ENCODE data around the gene CDKN2C.

Gene CDKN2C

GRCh38 chr1:50966991-50967390 lies 3.1 kb upstream of the CDKN2C start:
- no peaks in the 10 kb centered on the region for H3K4me1 ChIP-seq (ENCODE audit: control insufficient read depth, insufficient read depth, low read length)
- TF ChIP-seq OVOL3 (tag by site-specific recombination; IDR thresholded peaks at IDR 0.05) (no peak), ELK4 (IDR thresholded peaks at IDR 0.05; ENCODE audit: borderline replicate concordance, low read depth, low read length) (no peak), ZNF629 (tag by site-specific recombination; IDR thresholded peaks at IDR 0.05) (no peak), ZNF394 (tag by site-specific recombination; IDR thresholded peaks at IDR 0.05; ENCODE audit: borderline replicate concordance) (no peak), ZNF140 (tag by site-specific recombination; IDR thresholded peaks at IDR 0.05) (no peak), ZNF48 (tag by site-specific recombination; IDR thresholded peaks at IDR 0.05) (no peak), ZSCAN16 (tag by site-specific recombination; IDR thresholded peaks at IDR 0.05) (no peak), ZNF529 (tag by site-specific recombination; IDR thresholded peaks at IDR 0.05; ENCODE audit: insufficient replicate concordance) (no peak), SETDB1 (IDR thresholded peaks at IDR 0.05; ENCODE audit: insufficient read length, low read length) (no peak), KLF8 (tag by site-specific recombination; IDR thresholded peaks at IDR 0.05) (no peak), ZNF114 (tag by site-specific recombination; IDR thresholded peaks at IDR 0.05) (no peak), ZNF664 (tag by site-specific recombination; IDR thresholded peaks at IDR 0.05) (no peak), GLI4 (tag by site-specific recombination; IDR thresholded peaks at IDR 0.05) (no peak), ZNF548 (tag by site-specific recombination; IDR thresholded peaks at IDR 0.05) (no peak), HOXA7 (CRISPR knock-in tag; IDR thresholded peaks at IDR 0.05; ENCODE audit: borderline replicate concordance) (no peak), ZNF776 (tag by site-specific recombination; IDR thresholded peaks at IDR 0.05; ENCODE audit: borderline replicate concordance) (no peak)
- TF ChIP-seq, protein P1, sequence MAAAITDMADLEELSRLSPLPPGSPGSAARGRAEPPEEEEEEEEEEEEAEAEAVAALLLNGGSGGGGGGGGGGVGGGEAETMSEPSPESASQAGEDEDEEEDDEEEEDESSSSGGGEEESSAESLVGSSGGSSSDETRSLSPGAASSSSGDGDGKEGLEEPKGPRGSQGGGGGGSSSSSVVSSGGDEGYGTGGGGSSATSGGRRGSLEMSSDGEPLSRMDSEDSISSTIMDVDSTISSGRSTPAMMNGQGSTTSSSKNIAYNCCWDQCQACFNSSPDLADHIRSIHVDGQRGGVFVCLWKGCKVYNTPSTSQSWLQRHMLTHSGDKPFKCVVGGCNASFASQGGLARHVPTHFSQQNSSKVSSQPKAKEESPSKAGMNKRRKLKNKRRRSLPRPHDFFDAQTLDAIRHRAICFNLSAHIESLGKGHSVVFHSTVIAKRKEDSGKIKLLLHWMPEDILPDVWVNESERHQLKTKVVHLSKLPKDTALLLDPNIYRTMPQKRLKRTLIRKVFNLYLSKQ (tag by site-specific recombination; IDR thresholded peaks at IDR 0.05; ENCODE audit: borderline replicate concordance), result no peak
- TF ChIP-seq, protein P2, sequence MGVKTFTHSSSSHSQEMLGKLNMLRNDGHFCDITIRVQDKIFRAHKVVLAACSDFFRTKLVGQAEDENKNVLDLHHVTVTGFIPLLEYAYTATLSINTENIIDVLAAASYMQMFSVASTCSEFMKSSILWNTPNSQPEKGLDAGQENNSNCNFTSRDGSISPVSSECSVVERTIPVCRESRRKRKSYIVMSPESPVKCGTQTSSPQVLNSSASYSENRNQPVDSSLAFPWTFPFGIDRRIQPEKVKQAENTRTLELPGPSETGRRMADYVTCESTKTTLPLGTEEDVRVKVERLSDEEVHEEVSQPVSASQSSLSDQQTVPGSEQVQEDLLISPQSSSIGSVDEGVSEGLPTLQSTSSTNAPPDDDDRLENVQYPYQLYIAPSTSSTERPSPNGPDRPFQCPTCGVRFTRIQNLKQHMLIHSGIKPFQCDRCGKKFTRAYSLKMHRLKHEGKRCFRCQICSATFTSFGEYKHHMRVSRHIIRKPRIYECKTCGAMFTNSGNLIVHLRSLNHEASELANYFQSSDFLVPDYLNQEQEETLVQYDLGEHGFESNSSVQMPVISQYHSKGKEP (tag by site-specific recombination; IDR thresholded peaks at IDR 0.05), result no peak
- CTCF ChIA-PET, result no interaction called here
- H3K27ac ChIP-seq (ENCODE audit: extremely low read depth, low read depth, low read length), result peak overlapping the region; percentile 99; the same call in 1 of the 2 replicates
- POLR2A ChIA-PET, result interaction anchor here (0.6 to 4.6 kb wide), 2 partner anchors 8 to 13 kb away, joined by 3 to 157 read pairs; no protein-coding TSS in a partner anchor
- no peaks in the 10 kb centered on the region for H3K36me3 ChIP-seq (ENCODE audit: control insufficient read depth in 2 of 2, insufficient read depth in 1 of 2, low read length in 2 of 2)
- H3K4me3 ChIP-seq (ENCODE audit: low read depth, low read length), result peak overlapping the region; percentile 91; the same call in 1 of the 2 replicates
- no peaks in the 10 kb centered on the region for H3K9me3 ChIP-seq (ENCODE audit: control insufficient read depth, insufficient read depth, low read depth, low read length)

GRCh38 chr1:50967416-50968157 lies 2.5 kb upstream of the CDKN2C start:
- H3K27ac ChIP-seq (ENCODE audit: extremely low read depth, low read depth, low read length), result peak overlapping the region; percentile 99
- no peaks in the 10 kb centered on the region for H3K4me1 ChIP-seq (ENCODE audit: control insufficient read depth, insufficient read depth, low read length)
- peak overlapping the region; percentile 91 for H3K4me3 ChIP-seq (ENCODE audit: low read depth, low read length)
- POLR2A ChIA-PET, result interaction anchor here (0.6 to 4.6 kb wide), 7 partner anchors 8 to 268 kb away, joined by 3 to 157 read pairs (median 4); partner anchors contain the start of genes FAF1 and RNF11
- no peaks in the 10 kb centered on the region for H3K36me3 ChIP-seq (ENCODE audit: control insufficient read depth in 2 of 2, insufficient read depth in 1 of 2, low read length in 2 of 2)
- H3K9me3 ChIP-seq (ENCODE audit: control insufficient read depth, insufficient read depth, low read depth, low read length), result no peaks in the 10 kb centered on the region
- CTCF ChIA-PET, result interaction anchor here (1.3 kb wide), 1 partner anchor 193 kb away, joined by 3 read pairs; no protein-coding TSS in a partner anchor
- peak; percentile 13; the same call in 1 of the 2 replicates for TF ChIP-seq SCRT2 (tag by site-specific recombination; IDR thresholded peaks at IDR 0.05)
- TF ChIP-seq, protein P3, sequence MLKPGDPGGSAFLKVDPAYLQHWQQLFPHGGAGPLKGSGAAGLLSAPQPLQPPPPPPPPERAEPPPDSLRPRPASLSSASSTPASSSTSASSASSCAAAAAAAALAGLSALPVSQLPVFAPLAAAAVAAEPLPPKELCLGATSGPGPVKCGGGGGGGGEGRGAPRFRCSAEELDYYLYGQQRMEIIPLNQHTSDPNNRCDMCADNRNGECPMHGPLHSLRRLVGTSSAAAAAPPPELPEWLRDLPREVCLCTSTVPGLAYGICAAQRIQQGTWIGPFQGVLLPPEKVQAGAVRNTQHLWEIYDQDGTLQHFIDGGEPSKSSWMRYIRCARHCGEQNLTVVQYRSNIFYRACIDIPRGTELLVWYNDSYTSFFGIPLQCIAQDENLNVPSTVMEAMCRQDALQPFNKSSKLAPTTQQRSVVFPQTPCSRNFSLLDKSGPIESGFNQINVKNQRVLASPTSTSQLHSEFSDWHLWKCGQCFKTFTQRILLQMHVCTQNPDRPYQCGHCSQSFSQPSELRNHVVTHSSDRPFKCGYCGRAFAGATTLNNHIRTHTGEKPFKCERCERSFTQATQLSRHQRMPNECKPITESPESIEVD (tag by site-specific recombination; IDR thresholded peaks at IDR 0.05), result no peak; the same call in 1 of the 2 replicates
- TF ChIP-seq, protein P4, sequence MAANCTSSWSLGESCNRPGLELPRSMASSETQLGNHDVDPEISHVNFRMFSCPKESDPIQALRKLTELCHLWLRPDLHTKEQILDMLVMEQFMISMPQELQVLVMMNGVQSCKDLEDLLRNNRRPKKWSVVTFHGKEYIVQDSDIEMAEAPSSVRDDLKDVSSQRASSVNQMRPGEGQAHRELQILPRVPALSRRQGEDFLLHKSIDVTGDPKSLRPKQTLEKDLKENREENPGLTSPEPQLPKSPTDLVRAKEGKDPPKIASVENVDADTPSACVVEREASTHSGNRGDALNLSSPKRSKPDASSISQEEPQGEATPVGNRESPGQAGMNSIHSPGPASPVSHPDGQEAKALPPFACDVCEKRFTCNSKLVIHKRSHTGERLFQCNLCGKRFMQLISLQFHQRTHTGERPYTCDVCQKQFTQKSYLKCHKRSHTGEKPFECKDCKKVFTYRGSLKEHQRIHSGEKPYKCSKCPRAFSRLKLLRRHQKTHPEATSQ (tag by site-specific recombination; IDR thresholded peaks at IDR 0.05), result no peak
- TF ChIP-seq, protein P5, sequence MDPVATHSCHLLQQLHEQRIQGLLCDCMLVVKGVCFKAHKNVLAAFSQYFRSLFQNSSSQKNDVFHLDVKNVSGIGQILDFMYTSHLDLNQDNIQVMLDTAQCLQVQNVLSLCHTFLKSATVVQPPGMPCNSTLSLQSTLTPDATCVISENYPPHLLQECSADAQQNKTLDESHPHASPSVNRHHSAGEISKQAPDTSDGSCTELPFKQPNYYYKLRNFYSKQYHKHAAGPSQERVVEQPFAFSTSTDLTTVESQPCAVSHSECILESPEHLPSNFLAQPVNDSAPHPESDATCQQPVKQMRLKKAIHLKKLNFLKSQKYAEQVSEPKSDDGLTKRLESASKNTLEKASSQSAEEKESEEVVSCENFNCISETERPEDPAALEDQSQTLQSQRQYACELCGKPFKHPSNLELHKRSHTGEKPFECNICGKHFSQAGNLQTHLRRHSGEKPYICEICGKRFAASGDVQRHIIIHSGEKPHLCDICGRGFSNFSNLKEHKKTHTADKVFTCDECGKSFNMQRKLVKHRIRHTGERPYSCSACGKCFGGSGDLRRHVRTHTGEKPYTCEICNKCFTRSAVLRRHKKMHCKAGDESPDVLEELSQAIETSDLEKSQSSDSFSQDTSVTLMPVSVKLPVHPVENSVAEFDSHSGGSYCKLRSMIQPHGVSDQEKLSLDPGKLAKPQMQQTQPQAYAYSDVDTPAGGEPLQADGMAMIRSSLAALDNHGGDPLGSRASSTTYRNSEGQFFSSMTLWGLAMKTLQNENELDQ (tag by site-specific recombination; IDR thresholded peaks at IDR 0.05; ENCODE audit: low read depth), result no peak
- TF ChIP-seq ZNF747 (tag by site-specific recombination; IDR thresholded peaks at IDR 0.05), result no peak
- no peak for TF ChIP-seq SCRT1 (tag by site-specific recombination; IDR thresholded peaks at IDR 0.05; ENCODE audit: borderline replicate concordance)
- no peak for TF ChIP-seq GFI1B (tag by site-specific recombination; IDR thresholded peaks at IDR 0.05)

Data from HEK293 (cell line).